ENCODE measurements around the gene NMUR1.

- TF ChIP-seq CTCF (IDR thresholded peaks at IDR 0.05; ENCODE audit: low read depth, low read length) (no peak), EZH2phosphoT487 (IDR thresholded peaks at IDR 0.05; ENCODE audit: low read depth) (no peak)
Measured at GRCh38 chr2:231480781-231481180, 49.5 kb downstream of the NMUR1 start.
